Upper lobe of left lung (tissue), 6 donors: ENCODE results near the gene OR2Y1. TPM values are rescaled to one million over a fixed set of nuclear protein-coding genes. Genes with fewer than 3 reads are reported as not detected.
"Not testable (repeated sequence)": the region's sequence is repeated elsewhere in the genome, so short reads cannot be mapped to it uniquely, and the experiment has no call there.

Experiments used
- ATAC-seq, 2 donors: fragments of 200-7000 bp; cut with Tn5 transposase; one replicate each; pipeline ENCODE4 v1.9.1; 2022; ENCODE audit warnings: mild to moderate bottlenecking in 2 of 2, moderate library complexity in 2 of 2; ENCODE audit not compliant: low FRiP score in 2 of 2
- DNase-seq, 2 donors: peaks; one replicate each; pipeline ENCODE4 v3.0.0-alpha.2; 2019 to 2020
- H3K27ac ChIP-seq, 4 donors: fragments of 200-600 bp; sonication (generic); one replicate each; pipeline ENCODE4 v1.5.1; 2016 to 2019
- H3K27me3 ChIP-seq, 4 donors: fragments of 200-600 bp; sonication (generic); one replicate each; pipeline ENCODE4 v1.5.1; 2017 to 2019
- H3K36me3 ChIP-seq, 4 donors: fragments of 200-600 bp; sonication (generic); one replicate each; pipeline ENCODE4 v1.5.1; 2016 to 2019
- H3K4me1 ChIP-seq, 4 donors: fragments of 200-600 bp; sonication (generic); one replicate each; pipeline ENCODE4 v1.5.1; 2018 to 2019
- H3K4me3 ChIP-seq, 4 donors: fragments of 200-600 bp; sonication (generic); one replicate each; pipeline ENCODE4 v1.5.1; 2017 to 2019; ENCODE audit warnings: mild to moderate bottlenecking in 2 of 4, moderate library complexity in 1 of 4
- H3K9me3 ChIP-seq, 4 donors: fragments of 200-600 bp; sonication (generic); one replicate each; pipeline ENCODE4 v1.5.1; 2018 to 2019
- EP300 ChIP-seq, 4 donors: sonication (generic); formaldehyde crosslinking; IDR thresholded peaks; one replicate each; pipeline ENCODE4 v1.5.1; 2017; ENCODE audit warnings: antibody characterized with exemption in 4 of 4, control low read depth in 2 of 4
- POLR2A ChIP-seq, 4 donors: fragments of 450-650 bp; IDR thresholded peaks; one replicate each; pipeline ENCODE4 v1.5.1; 2016 to 2017; ENCODE audit warnings: antibody characterized with exemption in 4 of 4, mild to moderate bottlenecking in 2 of 4
- POLR2AphosphoS5 ChIP-seq, 2 donors: sonication (generic); formaldehyde crosslinking; IDR thresholded peaks; one replicate each; pipeline ENCODE4 v1.5.1; 2017; ENCODE audit warnings: antibody characterized with exemption in 2 of 2
- WGBS, 2 donors: methylation state at CpG; one replicate each; pipeline ENCODE4 v1.1.5; 2017 to 2018; 5-methylcytosine and 5-hydroxymethylcytosine counted together
- total RNA-seq, 6 donors: library from RNA; depleted of rRNA in 4 of 6; stranded (reverse); fragments of >200 nt in 4 of 6; gene quantifications; one replicate each; pipeline versions ENCODE4 v1.1.0 to v1.2.1, GENCODE V29; 2016 to 2021
- TF ChIP-seq, protein P1 (sequence below), 6 experiments: fragments of 450-650 bp in 4 of 6; fragments of 200-600 bp in 2 of 6; sonication (generic) in 2 of 6; IDR thresholded peaks; one replicate each; pipeline ENCODE4 v1.5.1; 2016 to 2019; ENCODE audit warnings: antibody characterized with exemption in 6 of 6
- donor health status: DM: no; HTN: no; CAD: no; lungs with moderate emphysema.
- donor health status: DM: no; HTN: yes; CAD: no; lungs with severe emphysema.

The OR2Y1 gene
- total RNA-seq, 6 donors from 2014 or later: not detected

DNA sequence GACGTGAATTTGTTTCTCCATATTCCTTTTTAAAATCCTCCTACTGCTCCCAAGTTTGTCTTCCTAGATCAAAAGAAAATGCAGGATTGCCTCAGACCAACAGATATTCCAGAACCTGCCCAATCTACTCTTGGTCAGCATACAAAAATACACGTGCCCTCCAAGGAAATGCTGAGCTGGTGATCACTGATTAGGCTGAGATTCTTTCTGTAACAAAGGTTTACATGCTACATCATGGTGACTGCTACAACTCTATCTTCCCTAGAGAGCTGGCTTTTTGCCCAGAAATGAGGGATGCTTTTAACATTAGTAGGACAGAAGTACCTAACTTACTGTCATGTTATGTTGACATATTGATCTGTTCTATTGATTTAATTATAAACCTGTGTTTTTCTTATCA is 35.5 kb downstream of the OR2Y1 start:
- no peak for DNase-seq

DNA sequence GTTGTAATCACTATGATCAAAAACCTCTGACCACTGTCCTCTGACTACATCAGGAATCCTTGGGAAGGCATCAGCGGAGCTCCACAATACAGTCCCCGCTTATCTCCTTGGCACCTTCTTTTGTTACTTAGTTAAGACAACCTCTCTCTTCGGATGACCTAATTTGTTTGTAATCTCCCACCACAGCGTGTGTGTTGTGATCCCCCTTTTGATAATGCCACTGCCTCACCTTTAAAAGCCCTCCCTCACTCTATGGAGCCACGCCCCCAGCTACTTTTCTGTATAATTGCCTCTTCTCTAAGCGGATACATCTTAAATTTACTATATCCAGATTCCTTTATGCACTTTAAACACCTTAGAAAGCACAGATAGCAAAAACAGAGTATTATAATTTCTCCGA is 35.9 kb downstream of the OR2Y1 start:
- Histone ChIP-seq H3K4me1 (no peaks in the 10 kb centered on the region), H3K4me3 (no peak overlapping the region), H3K27ac (no peak overlapping the region), H3K36me3 (no peaks in the 10 kb centered on the region), H3K27me3 (no peaks in the 10 kb centered on the region), H3K9me3 (peaks cover 0 to 5% (median 0%) of the 10 kb centered on the region in 4 donors)
- 71 to 75% methylated on average over 7 of the region's 7 CpGs for WGBS, 2 donors
- TF ChIP-seq, protein P1, sequence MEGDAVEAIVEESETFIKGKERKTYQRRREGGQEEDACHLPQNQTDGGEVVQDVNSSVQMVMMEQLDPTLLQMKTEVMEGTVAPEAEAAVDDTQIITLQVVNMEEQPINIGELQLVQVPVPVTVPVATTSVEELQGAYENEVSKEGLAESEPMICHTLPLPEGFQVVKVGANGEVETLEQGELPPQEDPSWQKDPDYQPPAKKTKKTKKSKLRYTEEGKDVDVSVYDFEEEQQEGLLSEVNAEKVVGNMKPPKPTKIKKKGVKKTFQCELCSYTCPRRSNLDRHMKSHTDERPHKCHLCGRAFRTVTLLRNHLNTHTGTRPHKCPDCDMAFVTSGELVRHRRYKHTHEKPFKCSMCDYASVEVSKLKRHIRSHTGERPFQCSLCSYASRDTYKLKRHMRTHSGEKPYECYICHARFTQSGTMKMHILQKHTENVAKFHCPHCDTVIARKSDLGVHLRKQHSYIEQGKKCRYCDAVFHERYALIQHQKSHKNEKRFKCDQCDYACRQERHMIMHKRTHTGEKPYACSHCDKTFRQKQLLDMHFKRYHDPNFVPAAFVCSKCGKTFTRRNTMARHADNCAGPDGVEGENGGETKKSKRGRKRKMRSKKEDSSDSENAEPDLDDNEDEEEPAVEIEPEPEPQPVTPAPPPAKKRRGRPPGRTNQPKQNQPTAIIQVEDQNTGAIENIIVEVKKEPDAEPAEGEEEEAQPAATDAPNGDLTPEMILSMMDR (IDR thresholded peaks at IDR 0.05): no peak
- TF ChIP-seq POLR2A (IDR thresholded peaks at IDR 0.05) (no peak), EP300 (IDR thresholded peaks at IDR 0.05) (no peak), POLR2AphosphoS5 (IDR thresholded peaks at IDR 0.05) (no peak)
- no peak for DNase-seq
- ATAC-seq: no peak

More for the DNA sequence above, 35.5 kb downstream of the OR2Y1 start:
- Histone ChIP-seq H3K4me3 (no peak overlapping the region), H3K36me3 (no peaks in the 10 kb centered on the region), H3K27me3 (no peaks in the 10 kb centered on the region), H3K9me3 (peaks cover 0 to 5% (median 0%) of the 10 kb centered on the region in 4 donors), H3K27ac (no peak overlapping the region), H3K4me1 (no peaks in the 10 kb centered on the region)
- WGBS, 2 donors: 40 to 53% methylated on average over 2 of the region's 2 CpGs
- no peak for TF ChIP-seq POLR2A (IDR thresholded peaks at IDR 0.05)
- no peak for TF ChIP-seq POLR2AphosphoS5 (IDR thresholded peaks at IDR 0.05)
- TF ChIP-seq, protein P1 (IDR thresholded peaks at IDR 0.05): no peak
- TF ChIP-seq EP300 (IDR thresholded peaks at IDR 0.05): no peak
- ATAC-seq: no peak

DNA sequence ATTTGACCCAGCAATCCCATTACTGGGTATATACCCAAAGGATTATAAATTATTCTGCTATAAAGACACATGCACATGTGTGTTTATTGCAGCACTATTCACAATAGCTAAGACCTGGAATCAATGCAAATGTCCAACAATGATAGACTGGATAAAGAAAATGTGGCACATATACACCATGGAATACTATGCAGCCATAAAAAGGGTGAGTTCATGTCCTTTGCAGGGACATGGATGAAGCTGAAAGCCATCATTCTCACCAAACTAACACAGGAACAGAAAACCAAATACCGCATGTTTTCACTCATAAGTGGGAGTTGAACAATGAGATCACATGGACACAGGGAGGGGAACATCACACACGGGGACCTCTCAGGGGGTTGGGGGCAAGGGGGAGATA is 36.5 kb downstream of the OR2Y1 start:
- WGBS, 2 donors: 82 to 98% methylated on average over 2 of the region's 2 CpGs
- not testable (repeated sequence) for H3K4me1 ChIP-seq, DNase-seq

DNA sequence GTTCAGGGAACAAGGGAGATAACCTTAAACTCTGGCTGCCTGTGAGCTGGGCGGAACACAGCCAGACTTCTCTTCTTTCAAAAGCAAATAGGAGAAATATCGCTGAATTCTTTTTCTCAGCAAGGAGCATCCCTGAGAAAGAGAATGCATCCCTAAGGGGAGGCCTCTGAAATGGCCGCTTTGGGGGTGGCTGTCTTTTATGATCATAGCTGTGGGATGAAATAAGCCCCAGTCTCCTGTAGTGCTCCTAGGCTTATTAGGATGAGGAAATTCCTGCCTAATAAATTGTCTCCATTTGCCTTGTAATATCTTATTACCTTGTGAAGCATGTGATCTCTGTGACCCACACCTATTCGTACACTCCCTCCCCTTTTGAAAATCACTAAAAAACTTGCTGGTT is 39.4 kb downstream of the OR2Y1 start:
- WGBS, 2 donors: 88 to 97% methylated on average over 4 of the region's 4 CpGs
- H3K4me1 ChIP-seq, DNase-seq: not testable (repeated sequence)

More for the DNA sequence above, 36.5 kb downstream of the OR2Y1 start:
- H3K27me3 ChIP-seq, H3K27ac ChIP-seq, H3K36me3 ChIP-seq, H3K9me3 ChIP-seq, H3K4me3 ChIP-seq, ATAC-seq: not testable (repeated sequence)

DNA sequence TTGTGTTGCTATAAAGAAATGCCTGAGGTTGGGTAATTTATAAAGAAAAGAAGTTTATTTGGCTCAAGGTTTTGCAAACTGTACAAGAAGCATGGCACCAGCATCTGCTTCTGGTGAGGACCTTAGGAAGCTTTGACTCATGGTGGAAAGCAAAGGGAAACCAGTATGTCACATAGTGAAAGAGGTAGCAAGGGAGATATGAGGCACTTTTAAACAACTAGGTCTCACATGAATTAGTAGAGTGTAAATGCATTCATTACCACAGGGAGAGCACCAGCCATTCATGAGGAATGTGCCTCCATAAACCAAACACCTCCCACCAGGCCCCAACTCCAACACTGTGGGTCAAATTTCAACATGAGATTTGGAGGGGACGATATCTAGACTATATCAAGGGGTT is 40.8 kb downstream of the OR2Y1 start:
- no peak overlapping the region for H3K27ac ChIP-seq

More for the DNA sequence above, 39.4 kb downstream of the OR2Y1 start:
- not testable (repeated sequence) for H3K9me3 ChIP-seq, H3K36me3 ChIP-seq, ATAC-seq, H3K27ac ChIP-seq, H3K4me3 ChIP-seq, H3K27me3 ChIP-seq

DNA sequence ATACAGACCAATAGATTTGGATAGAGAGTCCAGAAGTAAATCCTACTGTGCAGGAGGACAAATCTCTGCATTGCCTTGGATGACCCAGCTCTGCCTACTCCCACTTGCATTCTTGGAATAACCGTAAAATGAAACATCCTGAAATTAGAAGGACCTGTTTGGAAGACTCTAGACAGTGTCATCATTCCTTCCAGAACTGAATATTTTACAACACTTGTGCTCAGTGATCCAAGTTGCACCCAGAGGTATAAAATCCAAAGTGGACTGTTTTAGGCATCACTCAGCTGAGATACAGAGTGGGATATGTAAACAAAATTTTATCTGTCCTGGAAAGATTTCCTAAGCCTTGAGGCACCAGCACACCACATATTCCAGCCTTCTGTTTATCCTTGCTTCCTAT is 43.7 kb downstream of the OR2Y1 start:
- DNase-seq (no peak), ATAC-seq (no peak)
- no peaks in the 10 kb centered on the region for H3K27me3 ChIP-seq
- no peaks in the 10 kb centered on the region for H3K4me1 ChIP-seq
- WGBS, 2 donors: 88 to 94% methylated on average over 1 of the region's 1 CpG
- no peaks in the 10 kb centered on the region for H3K36me3 ChIP-seq
- no peak overlapping the region for H3K4me3 ChIP-seq
- no peak overlapping the region for H3K27ac ChIP-seq
- TF ChIP-seq, protein P1 (IDR thresholded peaks at IDR 0.05): no peak
- H3K9me3 ChIP-seq: peaks cover 0 to 5% (median 2%) of the 10 kb centered on the region in 4 donors

More for the DNA sequence above, 40.8 kb downstream of the OR2Y1 start:
- no peaks in the 10 kb centered on the region for H3K36me3 ChIP-seq
- WGBS, 2 donors: 81 to 82% methylated on average over 1 of the region's 1 CpG
- H3K9me3 ChIP-seq: peaks cover 0 to 5% (median 2%) of the 10 kb centered on the region in 4 donors
- H3K27me3 ChIP-seq: no peaks in the 10 kb centered on the region
- H3K4me1 ChIP-seq: no peaks in the 10 kb centered on the region
- no peak for DNase-seq
- no peak for ATAC-seq
- H3K4me3 ChIP-seq: no peak overlapping the region
- no peak for TF ChIP-seq POLR2AphosphoS5 (IDR thresholded peaks at IDR 0.05)
- no peak for TF ChIP-seq POLR2A (IDR thresholded peaks at IDR 0.05)
- TF ChIP-seq, protein P1 (IDR thresholded peaks at IDR 0.05): no peak
- TF ChIP-seq EP300 (IDR thresholded peaks at IDR 0.05): no peak
